Stimulated activated CD8-positive, alpha-beta memory T cell treated with anti-CD3 and anti-CD28 coated beads, Interleukin-2, amount 100 ng/mL, for 48 hours (primary cell): Measurements from ENCODE around the gene DDX5.

Experiments
- DNase-seq, 2 donors: peaks; one replicate each; pipeline ENCODE4 v3.0.0-alpha.2; 2020; ENCODE audit warnings: low read depth in 2 of 2

Gene DDX5

DNA sequence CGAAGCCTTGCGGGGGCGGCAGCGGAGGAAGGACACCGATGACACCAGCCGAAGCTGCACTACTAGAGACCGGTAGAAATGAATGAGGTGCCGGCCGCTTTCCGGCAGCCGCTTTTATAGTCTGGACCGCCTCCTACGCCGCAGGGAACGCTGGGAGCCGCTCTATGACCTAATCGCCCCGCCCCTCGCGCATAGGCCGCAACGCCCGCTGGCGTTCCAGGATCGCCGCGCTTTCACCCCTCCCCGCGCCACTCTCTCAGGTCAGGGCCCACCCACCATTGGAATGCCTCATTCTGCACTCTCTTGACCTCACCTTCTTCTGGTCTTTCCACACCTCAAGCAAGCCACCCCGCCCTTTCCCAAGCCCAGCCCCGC, at the start of gene DDX5:
Gene DDX5, minus strand, starts transcription at position 89 of the 375 bp plus-strand sequence. CDS start 170 bp downstream, outside the sequence.
- DNase-seq, result peak; percentile 95 to 97

DNA sequence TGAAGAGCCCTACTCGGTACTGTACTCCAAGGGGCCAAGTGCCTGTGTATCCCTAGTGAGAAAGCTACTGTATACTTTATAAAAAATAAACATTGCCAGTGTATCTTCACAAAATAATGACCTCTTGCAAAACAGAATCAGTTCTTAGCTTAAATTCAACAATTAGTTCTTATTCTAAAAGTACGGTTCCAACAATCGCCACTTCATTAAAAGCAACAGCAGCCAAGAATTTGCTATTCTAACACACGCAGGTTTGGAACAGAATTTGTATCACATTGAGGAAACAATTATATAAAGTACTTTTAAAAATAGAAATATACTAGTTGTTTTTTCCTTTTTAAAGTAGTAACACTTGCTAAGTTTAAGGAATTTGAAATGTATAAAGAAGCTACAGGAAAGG, 49.2 kb upstream of the DDX5 start:
- DNase-seq, result no peak

DNA sequence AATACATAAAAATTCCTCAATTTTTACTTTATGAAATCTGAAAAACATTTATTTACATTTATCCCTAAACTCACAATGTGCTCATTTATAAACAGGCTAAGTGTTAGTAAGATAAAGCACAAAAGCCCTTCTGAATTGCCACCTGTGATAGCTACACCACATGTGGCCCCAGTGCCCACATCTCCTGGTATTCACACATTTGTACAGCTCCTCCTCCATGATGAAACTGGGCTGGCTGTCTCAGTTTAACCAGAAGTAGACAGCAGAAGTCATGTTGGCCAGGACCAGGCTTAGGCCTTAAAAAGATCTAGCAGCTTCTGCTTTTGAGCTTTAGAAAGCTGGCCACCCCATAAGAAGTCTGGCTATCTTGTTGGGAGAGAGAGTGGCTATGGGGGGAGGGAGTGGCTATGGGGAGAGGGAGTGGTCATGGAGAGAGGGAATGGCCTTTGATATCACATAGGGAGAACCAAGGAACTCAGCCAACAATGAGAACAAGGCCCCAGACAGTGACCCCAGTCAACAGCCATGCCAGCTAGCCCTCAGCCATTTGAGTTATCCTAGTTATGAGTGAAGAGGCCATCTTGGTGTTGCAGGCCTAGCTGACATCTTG, 48.0 kb upstream of the DDX5 start:
- DNase-seq, result no peak

DNA sequence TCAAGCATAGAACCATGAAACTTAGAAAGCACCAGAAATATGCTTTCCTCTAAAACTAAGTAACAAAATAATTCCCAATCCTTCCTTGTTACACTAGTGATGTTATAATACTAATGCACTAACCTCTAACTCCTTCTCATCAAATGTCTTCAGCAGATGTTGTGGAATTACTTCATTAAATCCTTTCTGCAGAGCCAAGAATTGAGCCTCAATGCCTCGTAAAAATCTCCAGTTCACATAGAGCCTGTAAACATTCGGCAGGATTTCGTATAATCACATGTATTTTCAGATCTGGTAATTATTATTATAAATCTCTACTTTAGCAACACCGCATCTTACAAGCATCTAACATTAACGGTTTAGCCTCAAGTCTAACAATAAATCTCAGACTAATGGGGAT, 45.4 kb upstream of the DDX5 start:
- no peak for DNase-seq

DNA sequence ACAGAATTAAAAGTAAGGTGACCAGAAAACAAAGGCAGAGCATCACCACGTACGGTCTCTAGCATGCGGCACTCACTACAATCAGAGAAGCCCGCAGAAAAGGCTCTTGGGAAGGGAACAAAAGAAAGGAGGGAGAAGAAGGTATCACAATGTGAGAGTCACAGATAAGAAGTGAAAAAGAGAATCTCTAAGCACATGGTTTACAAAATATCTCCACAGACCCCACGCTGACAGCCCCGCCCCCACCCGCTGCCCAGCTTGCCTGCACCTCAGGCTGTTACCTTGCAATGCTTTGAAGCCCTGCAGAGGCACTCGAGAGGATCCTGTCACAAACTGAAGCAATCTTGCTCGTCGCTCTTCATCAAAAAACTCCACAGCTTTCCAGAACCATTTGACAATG, 41.2 kb upstream of the DDX5 start:
- DNase-seq, result no peak

DNA sequence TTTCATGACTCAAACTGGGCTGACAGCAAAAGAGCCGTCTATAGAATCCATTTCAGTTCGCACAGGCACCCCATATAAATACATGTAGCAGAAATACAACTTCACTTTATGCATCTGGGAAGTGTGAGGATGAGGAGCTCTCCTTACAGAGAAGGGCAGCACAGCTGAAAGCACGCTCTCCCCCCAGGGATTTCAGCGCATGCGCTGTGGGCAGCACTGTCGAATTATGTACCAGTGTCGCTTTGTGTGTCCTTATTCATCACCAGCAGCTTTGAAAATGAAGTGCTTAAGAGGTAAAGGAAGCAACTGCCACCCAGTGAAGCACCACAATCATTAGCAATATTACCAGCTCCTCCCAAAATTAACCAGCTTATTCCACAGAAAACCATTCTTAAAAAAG, 40.6 kb upstream of the DDX5 start:
- DNase-seq, result no peak

DNA sequence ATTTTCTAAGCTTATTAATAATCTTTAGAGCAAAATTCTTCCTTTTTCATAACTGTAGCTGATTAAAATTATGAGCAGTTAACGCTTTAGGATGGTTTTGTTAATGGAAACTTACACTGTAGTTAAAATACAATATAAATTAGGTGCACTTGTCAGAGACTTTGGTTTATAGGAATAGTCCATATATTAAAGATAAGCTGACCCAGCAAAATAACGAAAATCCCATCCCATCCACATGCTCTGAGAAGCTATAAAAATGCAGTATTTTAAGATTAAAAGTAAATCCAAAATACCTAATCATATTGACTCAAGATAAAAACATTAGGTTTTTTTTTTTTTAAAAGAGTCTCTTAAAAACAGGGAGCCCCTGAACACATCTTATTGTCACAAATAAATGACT, 38.7 kb upstream of the DDX5 start:
- DNase-seq, result no peak

DNA sequence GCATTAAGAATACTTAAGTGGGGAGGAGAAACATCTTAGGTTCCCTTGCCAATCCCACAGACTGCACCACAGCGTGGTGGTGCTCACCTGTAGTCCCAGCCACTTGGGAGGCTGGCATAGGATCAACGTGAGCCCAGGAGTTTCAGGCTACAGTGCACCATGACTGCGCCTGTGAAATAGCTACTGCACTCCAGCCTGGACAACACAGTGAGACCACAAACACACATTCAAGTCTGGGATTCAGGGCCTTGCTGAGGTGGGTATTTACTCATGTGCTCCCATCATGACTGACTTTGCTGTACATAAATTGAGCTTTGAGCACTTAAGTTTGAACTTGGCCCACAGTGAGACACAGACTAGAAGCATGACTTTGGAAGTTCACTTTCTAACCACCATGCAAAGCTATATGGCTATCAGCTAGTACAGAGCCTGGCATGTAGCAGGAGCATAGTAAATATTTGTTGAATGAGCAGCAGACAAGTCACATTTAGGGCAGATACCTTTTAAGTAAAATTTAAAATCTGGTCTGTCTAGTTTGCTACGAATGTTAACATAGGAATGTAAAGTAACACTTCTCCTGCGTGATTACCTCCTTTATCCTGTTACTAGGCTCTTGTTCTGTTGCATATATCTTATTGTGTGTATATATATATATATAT, 34.2 kb upstream of the DDX5 start:
- DNase-seq, result no peak

DNA sequence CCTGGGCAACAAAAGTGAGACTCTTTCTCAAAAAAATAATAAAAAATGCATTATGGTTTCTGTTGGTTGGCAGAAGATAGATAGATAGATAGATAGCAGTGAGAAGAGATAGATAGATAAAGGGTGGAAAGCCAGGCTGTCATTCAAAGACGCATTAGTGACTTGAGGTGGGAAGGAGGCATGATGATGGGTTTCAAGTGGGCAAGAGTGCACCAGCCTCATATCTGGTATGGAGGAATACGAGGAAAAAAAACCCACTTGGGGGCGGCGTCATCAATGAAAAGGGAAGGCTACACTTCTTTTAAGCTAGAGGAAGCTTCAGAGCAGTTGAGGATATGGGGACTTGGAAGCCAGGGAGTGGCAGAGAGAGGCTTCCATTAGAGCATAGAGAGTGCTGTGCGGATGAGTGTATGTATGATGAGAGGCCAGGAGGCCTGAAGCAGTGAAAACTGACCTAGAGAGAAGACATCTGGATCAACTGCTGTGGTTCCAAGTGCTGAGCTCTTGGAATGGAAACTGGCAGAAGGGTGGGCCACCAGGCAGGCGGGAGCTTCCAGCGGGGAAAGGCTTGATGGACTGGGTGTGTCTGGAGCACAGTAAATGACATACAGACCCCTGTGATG, 32.5 kb upstream of the DDX5 start:
- DNase-seq, result no peak

DNA sequence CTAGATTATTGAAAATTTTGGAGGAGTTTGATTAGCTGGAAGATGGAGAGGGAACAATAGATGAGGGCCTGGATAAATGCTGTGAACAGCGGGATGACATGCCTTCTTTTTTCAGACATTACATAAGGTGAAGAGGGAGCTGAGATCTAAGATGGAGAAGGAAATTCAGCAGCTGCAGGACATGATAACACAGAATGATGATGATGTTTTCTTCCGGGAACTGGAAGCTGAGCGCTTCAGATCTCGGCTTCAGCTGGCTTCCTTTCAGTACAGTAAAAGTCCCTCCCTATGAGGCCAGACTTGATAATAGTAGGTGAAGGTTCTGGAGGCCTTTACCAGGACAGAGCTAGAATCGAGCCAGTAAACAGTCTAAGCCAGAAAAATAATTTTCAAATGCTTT, 31.4 kb upstream of the DDX5 start:
- no peak for DNase-seq

DNA sequence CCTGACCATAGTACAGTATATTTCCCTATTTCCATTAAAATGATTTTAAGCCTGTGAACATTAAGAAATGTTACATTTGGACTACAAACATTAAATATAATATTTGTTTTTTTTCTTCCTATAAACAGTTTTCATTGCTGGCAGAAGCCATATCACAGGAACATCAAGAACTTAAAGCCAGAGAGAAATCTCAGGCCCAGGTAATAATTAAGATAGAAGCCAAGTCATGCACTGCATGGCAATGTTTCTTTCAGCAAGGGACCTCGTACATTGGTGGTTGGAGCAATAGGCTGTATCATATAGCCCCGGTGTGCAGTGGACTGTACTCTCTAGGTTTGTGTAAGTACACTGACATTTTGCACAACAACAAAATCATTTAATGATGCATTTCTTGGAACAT, 30.8 kb upstream of the DDX5 start:
- no peak for DNase-seq

DNA sequence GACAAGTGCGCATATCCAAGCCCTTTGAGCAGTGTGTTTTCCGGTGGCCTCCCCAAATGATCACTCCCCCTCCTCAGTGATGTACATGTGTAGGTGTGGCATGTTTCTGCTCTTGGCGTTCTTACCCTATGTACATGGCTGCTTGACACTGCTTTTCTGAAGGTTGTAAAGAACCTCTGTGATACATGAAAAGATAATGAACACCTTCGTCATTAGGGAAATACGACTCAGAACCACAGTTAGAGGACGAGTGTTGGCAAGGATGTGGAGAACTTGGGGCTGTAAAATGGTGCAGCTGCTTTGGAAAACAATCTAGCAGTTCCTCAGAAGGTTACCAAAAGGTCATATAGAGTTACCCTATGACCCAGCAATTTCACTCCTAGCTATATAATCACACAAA, 29.3 kb upstream of the DDX5 start:
- DNase-seq, result no peak

DNA sequence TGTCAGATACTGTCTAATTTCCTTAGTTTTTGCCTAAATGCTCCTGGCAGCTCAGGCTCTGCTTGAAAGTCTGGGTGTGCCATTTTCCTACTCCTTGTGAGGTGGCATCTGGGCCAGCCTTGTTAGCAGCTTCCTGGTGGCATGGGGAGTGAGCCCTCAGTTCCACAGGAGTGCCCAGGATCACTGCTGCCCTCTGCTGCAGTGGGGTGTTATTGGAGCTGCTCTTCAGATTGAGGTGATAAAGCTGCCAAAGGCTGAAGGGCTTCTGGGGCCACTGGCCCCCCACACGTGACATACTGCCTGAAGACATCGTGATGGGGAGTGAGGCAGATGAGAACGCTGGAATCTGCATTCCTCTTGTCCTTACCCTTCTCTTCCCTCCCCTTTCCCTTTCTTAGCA, 28.1 kb upstream of the DDX5 start:
- DNase-seq, result no peak

DNA sequence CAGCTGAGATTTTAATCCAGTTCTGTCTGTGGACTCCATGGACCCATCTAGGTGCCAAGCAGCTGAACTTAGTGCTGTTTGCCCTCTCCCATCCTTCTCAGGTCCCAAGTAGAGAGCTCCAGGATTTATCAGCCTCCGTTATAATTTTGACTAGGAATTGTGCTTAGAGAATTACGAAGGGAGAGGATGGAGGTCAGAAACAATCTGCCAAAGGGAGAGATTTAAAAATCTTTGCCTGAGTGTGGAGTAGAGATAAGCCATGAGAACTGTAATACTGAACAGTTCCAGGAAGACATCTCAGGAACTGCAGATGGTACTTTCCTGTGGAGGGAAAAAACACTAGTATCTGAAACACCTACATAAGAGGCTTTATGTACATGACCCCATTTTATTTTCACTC, 27.7 kb upstream of the DDX5 start:
- DNase-seq, result no peak

DNA sequence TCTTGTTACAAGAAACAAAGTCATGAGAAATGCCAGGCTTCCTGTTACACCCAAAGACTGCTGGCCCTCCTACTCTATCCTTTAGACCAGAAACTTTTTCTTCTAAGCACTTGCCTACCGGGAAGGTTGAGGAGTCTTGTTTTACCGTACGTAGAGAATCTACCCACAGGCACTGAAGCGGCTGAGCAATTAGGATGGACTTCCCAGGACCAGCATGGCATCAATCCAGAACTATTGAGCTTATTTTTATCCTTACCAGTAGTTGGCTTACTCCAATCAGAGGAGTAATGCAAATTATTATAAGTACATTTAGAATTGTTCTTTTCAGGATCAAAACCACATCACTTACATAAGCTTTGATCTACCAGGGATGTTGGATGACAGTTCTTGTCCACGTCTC, 26.3 kb upstream of the DDX5 start:
- DNase-seq, result no peak

DNA sequence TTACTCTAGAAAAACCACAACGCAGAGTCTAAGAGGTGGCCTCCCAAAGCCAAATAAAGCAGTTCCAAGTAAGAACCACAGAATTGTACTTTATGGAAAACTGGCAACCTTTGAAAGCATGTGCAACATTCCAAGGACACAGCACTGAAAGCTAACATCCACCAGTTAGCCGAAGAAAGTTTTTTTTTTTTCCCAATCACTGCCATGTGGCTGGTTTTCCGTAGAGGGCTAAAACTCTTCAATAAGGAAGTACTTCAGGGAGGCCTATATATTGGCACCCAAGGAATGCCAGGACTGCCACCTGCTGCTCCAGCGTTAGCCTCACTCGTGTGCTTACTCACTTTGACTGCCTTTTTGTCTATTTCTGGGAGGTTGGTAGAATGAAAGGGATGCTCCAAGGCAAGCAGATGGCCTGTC, 25.9 kb upstream of the DDX5 start:
- no peak for DNase-seq

DNA sequence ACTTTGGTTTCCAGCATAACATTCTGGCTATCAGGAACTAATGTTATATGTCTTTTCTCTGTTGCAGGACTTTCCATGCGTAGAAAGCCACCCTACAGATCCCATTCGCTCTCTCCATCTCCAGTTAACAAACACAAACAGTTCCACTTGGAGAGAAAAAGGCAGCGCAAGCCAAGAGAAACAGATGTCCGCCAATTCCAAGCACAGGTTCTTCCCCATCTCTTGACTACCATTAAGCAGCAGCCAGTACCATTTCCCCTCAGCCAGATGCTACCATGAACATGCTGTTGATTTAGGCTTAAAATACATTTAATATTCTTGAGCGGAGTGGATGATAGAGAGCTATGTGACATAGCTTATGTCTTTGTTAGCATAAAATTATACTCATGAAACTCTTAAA, 23.1 kb upstream of the DDX5 start:
- DNase-seq, result no peak

DNA sequence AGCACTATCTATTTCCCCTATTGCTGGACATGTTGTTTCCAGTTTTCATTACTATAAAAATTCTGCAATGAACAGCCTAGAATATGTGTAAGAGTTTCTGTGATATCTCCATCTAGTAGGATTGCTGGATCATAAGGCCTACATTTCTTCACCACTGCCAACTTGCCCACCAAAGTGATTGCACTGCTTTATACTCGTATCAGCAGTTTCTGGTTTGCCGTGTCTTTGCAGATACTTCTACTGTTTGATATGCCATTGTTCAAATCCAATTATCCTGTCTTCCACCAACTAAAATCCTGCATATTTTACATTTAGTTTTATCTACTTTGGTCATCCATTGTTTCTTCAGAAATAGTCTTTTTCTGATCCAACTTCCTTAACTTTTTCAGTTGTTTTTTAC, 21.8 kb upstream of the DDX5 start:
- DNase-seq, result no peak

DNA sequence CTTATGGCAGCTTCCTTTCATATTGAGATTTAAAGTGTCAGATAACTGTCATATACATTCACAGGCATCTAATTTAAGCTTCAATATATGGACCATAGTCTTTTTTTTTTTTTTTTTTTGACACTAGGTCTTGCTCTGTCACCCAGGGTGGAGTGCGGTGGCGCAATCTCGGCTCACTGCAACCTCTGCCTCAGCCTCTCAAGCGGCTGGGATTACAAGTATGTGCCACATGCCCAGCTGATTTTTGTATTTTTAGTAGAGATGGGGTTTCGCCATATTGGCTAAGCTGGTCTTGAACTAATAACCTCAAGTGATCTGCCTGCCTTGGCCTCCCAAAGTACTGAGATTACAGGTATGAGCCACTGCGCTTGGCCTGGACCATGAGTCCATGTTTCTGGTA, 14.3 kb upstream of the DDX5 start:
- DNase-seq, result no peak

DNA sequence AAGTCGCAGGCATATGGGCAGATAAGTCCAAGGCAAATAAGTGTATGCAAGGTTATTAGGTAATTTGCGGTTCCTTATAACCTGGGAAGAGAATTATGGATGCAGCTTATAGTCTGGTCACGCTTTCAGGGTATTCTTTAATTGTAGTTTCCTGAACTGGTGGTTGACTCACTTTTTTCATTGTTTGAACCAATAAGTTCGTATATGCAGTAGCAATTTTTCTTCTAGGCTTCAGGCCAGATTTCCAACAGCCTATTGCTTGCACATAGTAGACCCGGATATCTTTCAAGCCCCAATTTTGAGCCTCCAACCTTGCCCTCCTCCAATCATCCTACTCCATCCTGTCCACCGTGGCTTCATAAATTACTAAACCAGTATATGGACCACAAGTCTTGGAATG, 13.5 kb upstream of the DDX5 start:
- DNase-seq, result no peak

DNA sequence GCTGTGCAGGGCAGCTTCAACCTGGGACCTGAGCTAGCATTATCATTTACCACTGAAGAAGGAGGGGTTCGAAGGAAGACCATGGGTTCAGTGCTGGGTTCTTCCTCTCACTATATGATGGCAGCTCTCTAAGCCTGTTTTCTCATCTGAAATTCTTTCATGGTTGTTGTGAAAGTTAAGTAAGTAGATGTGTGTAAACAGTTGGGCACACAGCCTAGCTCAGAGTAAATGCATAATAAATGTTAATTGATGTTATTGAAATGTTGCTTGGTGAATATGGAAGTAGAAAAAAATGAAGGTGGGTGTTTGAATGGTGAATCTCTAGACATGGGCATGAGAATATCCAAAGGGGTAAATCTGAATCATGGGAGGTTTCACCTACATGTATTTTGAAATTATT, 9.7 kb upstream of the DDX5 start:
- DNase-seq, result no peak

DNA sequence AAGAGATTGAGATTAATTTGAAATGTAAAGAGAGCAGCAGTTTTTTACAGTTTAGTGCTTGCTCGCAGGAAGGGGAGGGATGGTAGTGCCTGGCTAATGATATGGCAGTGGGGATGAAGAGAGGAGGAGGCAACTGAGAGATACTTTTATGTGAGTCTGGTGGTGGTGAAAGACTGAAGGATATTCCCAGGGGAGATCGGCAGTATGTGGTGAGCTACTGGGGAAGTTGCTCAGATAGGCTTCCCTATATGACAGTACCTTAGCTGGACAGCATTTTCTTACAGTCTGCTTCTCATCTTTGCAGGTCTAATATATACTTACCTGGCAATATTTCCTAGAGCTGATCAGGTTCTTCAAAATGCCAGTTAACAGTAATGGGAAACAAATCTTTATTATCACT, 9.3 kb upstream of the DDX5 start:
- no peak for DNase-seq

DNA sequence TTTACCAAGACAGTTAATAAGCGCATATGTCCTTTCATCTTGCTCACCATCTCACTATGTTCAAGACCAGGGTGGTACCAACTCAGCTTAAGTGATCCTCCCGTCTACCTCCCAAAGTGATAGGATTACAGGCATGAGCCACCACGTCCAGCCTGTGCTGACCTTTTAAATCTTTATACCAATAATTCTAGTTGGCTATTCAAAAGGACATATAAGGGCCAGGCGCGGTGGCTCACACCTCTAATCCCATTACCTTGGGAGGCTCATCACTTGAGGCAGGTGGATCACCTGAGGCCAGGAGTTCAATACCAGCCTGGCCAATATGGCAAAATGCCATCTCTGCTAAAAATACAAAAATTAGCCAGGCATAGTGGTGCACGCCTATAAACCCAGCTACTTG, 3.1 kb upstream of the DDX5 start:
- DNase-seq, result no peak

DNA sequence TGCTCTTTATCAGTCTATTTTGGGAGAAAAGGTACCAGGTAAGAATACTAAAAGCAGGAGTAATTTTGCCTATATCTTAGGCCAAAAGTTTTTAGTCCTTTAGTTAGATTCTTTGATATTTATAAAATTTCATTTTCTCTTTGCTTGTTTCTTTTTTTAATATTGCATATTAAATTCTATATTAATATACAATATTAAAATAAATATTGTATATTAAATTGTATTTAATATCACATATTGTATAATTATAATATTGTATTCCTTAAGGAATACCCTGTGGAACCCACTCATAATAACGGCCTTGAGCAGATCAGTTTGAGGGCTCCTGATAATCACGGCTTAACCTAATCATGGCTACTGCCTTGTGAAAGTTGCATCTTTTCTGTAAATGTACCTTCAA, 2.6 kb upstream of the DDX5 start:
- no peak for DNase-seq
